IPS-15b (cell line): Measurements from ENCODE around the gene FAM240A.

Experiments used
- H3K27me3 ChIP-seq: one replicate; pipeline ENCODE4 v1.6.1; 2013; ENCODE audit warnings: low read length; ENCODE audit not compliant: control insufficient read depth, insufficient read depth
- H3K36me3 ChIP-seq: one replicate; pipeline ENCODE4 v1.6.1; 2013; ENCODE audit warnings: low read length; ENCODE audit not compliant: control insufficient read depth, insufficient read depth
- H3K4me1 ChIP-seq: one replicate; pipeline ENCODE4 v1.6.1; 2013; ENCODE audit warnings: mild to moderate bottlenecking, low read length; ENCODE audit not compliant: control insufficient read depth, insufficient read depth
- H3K4me3 ChIP-seq: one replicate; pipeline ENCODE4 v1.5.1; 2013; ENCODE audit warnings: low read depth, low read length
- H3K9ac ChIP-seq: one replicate; pipeline ENCODE4 v1.6.1; 2013; ENCODE audit warnings: low read depth, mild to moderate bottlenecking, low read length
- H3K9me3 ChIP-seq: one replicate; pipeline ENCODE4 v1.6.1; 2013; ENCODE audit warnings: mild to moderate bottlenecking, low read length; ENCODE audit not compliant: control insufficient read depth, insufficient read depth

Gene FAM240A

GRCh38 chr3:46612324-46612723 is at the start of gene FAM240A:
Gene FAM240A (plus strand): TSS chr3:46612525. CDS start chr3:46612684, 159 bp downstream.
- H3K9me3 ChIP-seq = no peaks in the 10 kb centered on the region
- H3K4me1 ChIP-seq = peaks cover 3% of the 10 kb centered on the region
- H3K27me3 ChIP-seq = no peaks in the 10 kb centered on the region
- H3K9ac ChIP-seq = no peak within 1 kb of the TSS
- H3K4me3 ChIP-seq = no peak within 1 kb of the TSS
- no peaks in the 10 kb centered on the region for H3K36me3 ChIP-seq

GRCh38 chr3:46564190-46565021 is 47.9 kb upstream of the FAM240A start:
- Histone ChIP-seq H3K27me3 (no peaks in the 10 kb centered on the region), H3K4me3 (no peak overlapping the region), H3K9ac (no peak overlapping the region), H3K9me3 (no peaks in the 10 kb centered on the region), H3K4me1 (peaks cover 23% of the 10 kb centered on the region), H3K36me3 (no peaks in the 10 kb centered on the region)

GRCh38 chr3:46565077-46565476 is 47.2 kb upstream of the FAM240A start:
- peaks cover 19% of the 10 kb centered on the region for H3K4me1 ChIP-seq
- no peaks in the 10 kb centered on the region for H3K9me3 ChIP-seq
- peak overlapping the region; percentile 73 for H3K4me3 ChIP-seq
- H3K27me3 ChIP-seq = no peaks in the 10 kb centered on the region
- H3K36me3 ChIP-seq = no peaks in the 10 kb centered on the region
- no peak overlapping the region for H3K9ac ChIP-seq

GRCh38 chr3:46565607-46566039 is 46.7 kb upstream of the FAM240A start:
- peak overlapping the region; percentile 73 for H3K4me3 ChIP-seq
- H3K36me3 ChIP-seq = no peaks in the 10 kb centered on the region
- no peaks in the 10 kb centered on the region for H3K9me3 ChIP-seq
- peaks cover 17% of the 10 kb centered on the region for H3K4me1 ChIP-seq
- no peaks in the 10 kb centered on the region for H3K27me3 ChIP-seq
- H3K9ac ChIP-seq = no peak overlapping the region

- no peak within 1 kb of the TSS for H3K9ac ChIP-seq
- H3K4me1 ChIP-seq = peaks cover 13% of the 10 kb centered on the region
- H3K9me3 ChIP-seq = no peaks in the 10 kb centered on the region
- H3K36me3 ChIP-seq = no peaks in the 10 kb centered on the region
- H3K4me3 ChIP-seq = peak within 1 kb of the TSS; percentile 73
- H3K27me3 ChIP-seq = no peaks in the 10 kb centered on the region
Observed at GRCh38 chr3:46566040-46566641, 46.2 kb upstream of the FAM240A start, which contains the start of gene LRRC2. Gene LRRC2 (minus strand): TSS chr3:46566302. CDS start chr3:46551591, 14,711 bp downstream.

GRCh38 chr3:46571684-46572083 is 40.6 kb upstream of the FAM240A start:
- Histone ChIP-seq H3K4me3 (no peak overlapping the region), H3K4me1 (peaks cover 20% of the 10 kb centered on the region), H3K36me3 (no peaks in the 10 kb centered on the region), H3K27me3 (no peaks in the 10 kb centered on the region), H3K9me3 (no peaks in the 10 kb centered on the region), H3K9ac (no peak overlapping the region)

- Histone ChIP-seq H3K4me3 (peak overlapping the region; percentile 1), H3K36me3 (no peaks in the 10 kb centered on the region), H3K4me1 (peaks cover 20% of the 10 kb centered on the region), H3K9me3 (no peaks in the 10 kb centered on the region), H3K27me3 (no peaks in the 10 kb centered on the region), H3K9ac (peak overlapping the region; percentile 1)
Observed at GRCh38 chr3:46573701-46574100, 38.6 kb upstream of the FAM240A start.

- Histone ChIP-seq H3K9ac (peak overlapping the region; percentile 1), H3K9me3 (no peaks in the 10 kb centered on the region), H3K4me3 (peak overlapping the region; percentile 66), H3K4me1 (peaks cover 20% of the 10 kb centered on the region), H3K27me3 (no peaks in the 10 kb centered on the region), H3K36me3 (peaks cover 1% of the 10 kb centered on the region)
Observed at GRCh38 chr3:46574243-46574646, 38.1 kb upstream of the FAM240A start.

- Histone ChIP-seq H3K36me3 (peaks cover 9% of the 10 kb centered on the region), H3K27me3 (no peaks in the 10 kb centered on the region), H3K9ac (peak overlapping the region; percentile 48), H3K4me1 (peaks cover 20% of the 10 kb centered on the region), H3K9me3 (no peaks in the 10 kb centered on the region), H3K4me3 (peak overlapping the region; percentile 66)
Observed at GRCh38 chr3:46574881-46575576, 37.3 kb upstream of the FAM240A start.

GRCh38 chr3:46575577-46576222 is 36.6 kb upstream of the FAM240A start:
- Histone ChIP-seq H3K9ac (peak overlapping the region; percentile 70), H3K27me3 (no peaks in the 10 kb centered on the region), H3K36me3 (peaks cover 15% of the 10 kb centered on the region), H3K4me3 (peak overlapping the region; percentile 66), H3K4me1 (peaks cover 24% of the 10 kb centered on the region), H3K9me3 (no peaks in the 10 kb centered on the region)

GRCh38 chr3:46576386-46576785 is 35.9 kb upstream of the FAM240A start:
- no peaks in the 10 kb centered on the region for H3K27me3 ChIP-seq
- H3K9me3 ChIP-seq = no peaks in the 10 kb centered on the region
- H3K4me1 ChIP-seq = peaks cover 28% of the 10 kb centered on the region
- H3K4me3 ChIP-seq = peak overlapping the region; percentile 66
- peaks cover 18% of the 10 kb centered on the region for H3K36me3 ChIP-seq
- H3K9ac ChIP-seq = peak overlapping the region; percentile 57
